Stimulated activated naive CD8-positive, alpha-beta T cell treated with anti-CD3 and anti-CD28 coated beads, Interleukin-15, Interleukin-2, amounts not matched to agents 100 ng/mL and 50 ng/mL, for 24 hours (primary cell): ENCODE results near the gene PDLIM5.

Experiments
- H3K27ac Mint-ChIP-seq: one replicate; pipeline ENCODE4 v1.8.0; 2021; ENCODE audit warnings: mild to moderate bottlenecking, mixed read lengths
- H3K27me3 Mint-ChIP-seq: one replicate; pipeline ENCODE4 v1.8.0; 2021; ENCODE audit warnings: mixed read lengths
- H3K36me3 Mint-ChIP-seq: one replicate; pipeline ENCODE4 v1.8.0; 2021; ENCODE audit warnings: low read depth, mixed read lengths
- H3K4me1 Mint-ChIP-seq: one replicate; pipeline ENCODE4 v1.8.0; 2021; ENCODE audit warnings: low read depth, mixed read lengths
- H3K4me3 Mint-ChIP-seq: one replicate; pipeline ENCODE4 v1.8.0; 2021; ENCODE audit warnings: mild to moderate bottlenecking, mixed read lengths
- H3K9me3 Mint-ChIP-seq: one replicate; pipeline ENCODE4 v1.8.0; 2021; ENCODE audit warnings: mixed read lengths

The PDLIM5 gene

DNA sequence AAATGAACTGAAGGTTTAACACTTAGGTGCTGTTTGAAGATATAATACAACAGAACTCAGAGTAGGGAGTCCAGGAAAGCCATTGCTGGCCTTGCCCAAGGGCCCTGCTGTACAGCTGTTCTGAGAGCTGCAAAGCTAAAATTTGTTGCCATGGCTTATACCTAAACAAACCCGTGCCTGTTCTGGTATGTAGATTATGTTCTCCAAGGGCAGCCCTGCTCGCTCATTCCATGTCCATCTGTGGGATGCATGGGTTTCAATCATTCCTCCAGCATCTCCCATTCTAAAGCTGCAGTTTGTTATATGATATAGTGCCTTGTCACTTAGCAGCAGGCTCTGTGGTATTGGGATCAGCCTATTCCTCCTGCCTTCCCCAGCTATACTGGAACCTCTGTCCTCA, 225.2 kb downstream of the PDLIM5 start:
- Mint-ChIP-seq H3K36me3 (no peaks in the 10 kb centered on the region), H3K4me1 (no peaks in the 10 kb centered on the region), H3K27me3 (peaks cover 7% of the 10 kb centered on the region), H3K4me3 (no peak overlapping the region), H3K9me3 (no peaks in the 10 kb centered on the region), H3K27ac (no peak overlapping the region)

- no peaks in the 10 kb centered on the region for H3K36me3 Mint-ChIP-seq
- no peaks in the 10 kb centered on the region for H3K9me3 Mint-ChIP-seq
- peaks cover 7% of the 10 kb centered on the region for H3K27me3 Mint-ChIP-seq
- no peaks in the 10 kb centered on the region for H3K4me1 Mint-ChIP-seq
- H3K27ac Mint-ChIP-seq, result no peak overlapping the region
- no peak overlapping the region for H3K4me3 Mint-ChIP-seq
Observed at GRCh38 chr4:94678896-94679295, 227.2 kb downstream of the PDLIM5 start.

- Mint-ChIP-seq H3K27ac (no peak overlapping the region), H3K27me3 (peaks cover 7% of the 10 kb centered on the region), H3K4me3 (no peak overlapping the region), H3K4me1 (no peaks in the 10 kb centered on the region), H3K36me3 (no peaks in the 10 kb centered on the region), H3K9me3 (no peaks in the 10 kb centered on the region)
Observed at GRCh38 chr4:94680176-94680862, 228.6 kb downstream of the PDLIM5 start.

DNA sequence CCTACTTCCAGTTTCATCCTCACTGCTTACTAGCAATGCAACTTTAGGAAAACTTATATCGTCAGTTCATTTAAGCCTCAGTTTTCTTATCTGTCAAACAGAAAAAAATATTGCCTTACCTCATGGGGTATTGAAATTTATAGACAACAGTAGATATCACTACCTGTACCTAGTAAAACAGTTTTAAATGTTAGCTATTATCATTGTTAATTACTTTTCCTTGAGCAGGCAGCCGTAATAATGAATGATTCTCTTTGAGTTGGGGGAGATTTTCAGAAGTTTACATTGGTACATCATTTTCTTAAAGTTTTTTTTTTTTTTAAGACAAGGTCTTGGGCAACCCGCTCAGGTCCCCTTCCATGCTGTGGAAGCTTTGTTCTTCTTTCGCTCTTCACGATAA, 234.3 kb downstream of the PDLIM5 start:
- H3K36me3 Mint-ChIP-seq, result no peaks in the 10 kb centered on the region
- no peak overlapping the region for H3K27ac Mint-ChIP-seq
- no peaks in the 10 kb centered on the region for H3K9me3 Mint-ChIP-seq
- no peaks in the 10 kb centered on the region for H3K27me3 Mint-ChIP-seq
- no peaks in the 10 kb centered on the region for H3K4me1 Mint-ChIP-seq
- H3K4me3 Mint-ChIP-seq, result no peak overlapping the region

DNA sequence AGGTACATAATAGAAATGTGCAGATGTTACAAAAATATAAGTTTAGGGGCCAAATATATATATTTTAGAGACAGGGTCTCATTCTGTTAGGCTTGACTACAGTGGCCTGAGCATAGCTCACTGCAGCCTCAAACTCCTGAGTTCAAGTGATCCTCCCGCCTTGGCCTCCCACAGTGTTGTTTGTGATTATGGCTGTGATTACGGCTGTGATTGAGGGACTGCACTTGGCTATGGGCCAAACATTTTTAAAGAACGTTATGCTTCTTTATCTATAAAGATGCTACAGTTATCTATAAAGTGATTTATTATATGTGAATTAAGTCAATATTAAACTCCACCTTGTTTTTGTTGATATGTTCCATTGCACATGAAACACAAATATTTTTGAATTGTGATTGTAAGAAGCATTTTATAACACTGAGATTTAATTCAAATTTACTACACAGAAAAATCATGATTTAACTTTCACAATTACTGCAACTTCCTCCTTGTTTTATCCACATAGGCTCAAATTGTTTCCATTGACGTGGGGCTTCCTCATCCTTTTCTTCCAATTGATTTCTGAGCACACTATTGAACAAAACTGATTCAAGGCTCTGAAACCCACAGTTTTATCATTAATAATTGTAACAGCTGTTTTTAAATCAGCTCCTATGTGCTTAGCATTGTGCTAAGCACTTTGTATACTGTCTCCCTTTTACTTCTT, 237.6 kb downstream of the PDLIM5 start:
- H3K27me3 Mint-ChIP-seq, result no peaks in the 10 kb centered on the region
- H3K9me3 Mint-ChIP-seq, result no peaks in the 10 kb centered on the region
- H3K36me3 Mint-ChIP-seq, result no peaks in the 10 kb centered on the region
- H3K4me3 Mint-ChIP-seq, result no peak overlapping the region
- H3K4me1 Mint-ChIP-seq, result no peaks in the 10 kb centered on the region
- no peak overlapping the region for H3K27ac Mint-ChIP-seq

- H3K4me3 Mint-ChIP-seq, result no peak overlapping the region
- no peaks in the 10 kb centered on the region for H3K36me3 Mint-ChIP-seq
- no peaks in the 10 kb centered on the region for H3K27me3 Mint-ChIP-seq
- H3K4me1 Mint-ChIP-seq, result no peaks in the 10 kb centered on the region
- no peak overlapping the region for H3K27ac Mint-ChIP-seq
- H3K9me3 Mint-ChIP-seq, result no peaks in the 10 kb centered on the region
Observed at GRCh38 chr4:94690851-94691254, 239.1 kb downstream of the PDLIM5 start.

DNA sequence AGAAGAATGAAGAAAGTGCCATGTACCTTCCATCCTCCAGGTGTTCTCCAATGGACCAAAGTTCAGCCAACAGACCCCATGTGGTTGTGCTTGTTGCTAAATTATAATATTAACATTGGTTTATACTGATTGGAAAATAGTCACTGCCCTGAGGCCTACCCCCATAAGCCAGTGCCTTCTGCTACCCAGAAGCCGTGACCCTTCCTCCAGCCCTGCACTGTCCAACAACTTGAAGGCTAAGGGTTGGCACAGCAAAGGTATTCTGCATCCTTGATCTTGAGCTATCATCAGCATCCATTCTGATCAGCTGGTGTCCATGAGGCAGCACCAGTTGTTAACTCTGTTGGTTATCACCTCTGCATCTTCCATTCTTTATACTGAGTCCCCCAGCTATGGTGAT, 239.8 kb downstream of the PDLIM5 start:
- H3K4me3 Mint-ChIP-seq, result no peak overlapping the region
- no peak overlapping the region for H3K27ac Mint-ChIP-seq
- H3K9me3 Mint-ChIP-seq, result no peaks in the 10 kb centered on the region
- H3K36me3 Mint-ChIP-seq, result no peaks in the 10 kb centered on the region
- H3K4me1 Mint-ChIP-seq, result no peaks in the 10 kb centered on the region
- H3K27me3 Mint-ChIP-seq, result no peaks in the 10 kb centered on the region

DNA sequence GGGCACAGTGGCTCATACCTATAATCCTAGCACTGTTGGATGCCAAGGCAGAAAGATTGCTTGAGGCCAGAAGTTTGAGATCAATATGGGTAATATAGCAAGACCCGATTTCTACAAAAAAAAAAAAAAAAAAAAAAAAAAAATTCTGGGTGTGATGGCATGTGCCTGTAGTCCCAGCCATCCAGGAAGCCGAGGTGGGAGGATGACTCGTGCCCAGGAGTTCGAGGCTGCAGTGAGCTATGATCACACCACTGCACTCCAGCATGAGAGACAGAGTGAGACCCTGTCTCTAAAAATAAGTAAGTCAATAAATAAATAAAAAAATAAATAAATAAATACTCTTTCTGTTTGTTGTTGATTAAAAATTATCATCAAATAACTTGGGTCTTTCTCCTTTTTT, 243.6 kb downstream of the PDLIM5 start:
- no peak overlapping the region for H3K4me3 Mint-ChIP-seq
- no peaks in the 10 kb centered on the region for H3K4me1 Mint-ChIP-seq
- no peaks in the 10 kb centered on the region for H3K9me3 Mint-ChIP-seq
- no peaks in the 10 kb centered on the region for H3K27me3 Mint-ChIP-seq
- no peak overlapping the region for H3K27ac Mint-ChIP-seq
- H3K36me3 Mint-ChIP-seq, result no peaks in the 10 kb centered on the region

DNA sequence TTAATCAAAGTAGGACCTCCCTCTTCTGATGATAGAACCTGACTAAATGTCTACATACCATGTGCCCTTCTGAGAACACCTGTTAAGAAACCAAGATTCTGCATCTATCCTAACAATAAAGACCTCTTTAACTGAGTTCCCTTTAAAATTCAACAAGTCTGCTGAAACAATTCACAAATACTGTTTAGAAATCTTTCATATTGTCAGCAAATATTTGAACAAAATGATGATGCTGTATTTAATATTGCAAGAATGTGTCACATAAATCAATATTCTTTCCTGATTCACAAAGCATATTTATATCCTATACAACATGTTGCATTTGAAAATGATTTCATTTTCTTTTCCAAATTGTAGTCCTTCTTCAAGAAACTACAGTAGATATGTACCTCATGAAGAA, 246.4 kb downstream of the PDLIM5 start:
- Mint-ChIP-seq H3K36me3 (no peaks in the 10 kb centered on the region), H3K9me3 (no peaks in the 10 kb centered on the region), H3K27ac (no peak overlapping the region), H3K4me3 (no peak overlapping the region), H3K4me1 (no peaks in the 10 kb centered on the region), H3K27me3 (no peaks in the 10 kb centered on the region)

- H3K36me3 Mint-ChIP-seq, result no peaks in the 10 kb centered on the region
- H3K27me3 Mint-ChIP-seq, result no peaks in the 10 kb centered on the region
- H3K4me3 Mint-ChIP-seq, result no peak overlapping the region
- H3K4me1 Mint-ChIP-seq, result no peaks in the 10 kb centered on the region
- no peaks in the 10 kb centered on the region for H3K9me3 Mint-ChIP-seq
- H3K27ac Mint-ChIP-seq, result no peak overlapping the region
Observed at GRCh38 chr4:94700298-94700697, 248.6 kb downstream of the PDLIM5 start.

- Mint-ChIP-seq H3K9me3 (peaks cover 4% of the 10 kb centered on the region), H3K27me3 (no peaks in the 10 kb centered on the region), H3K4me1 (no peaks in the 10 kb centered on the region), H3K4me3 (no peak overlapping the region), H3K36me3 (no peaks in the 10 kb centered on the region), H3K27ac (no peak overlapping the region)
Observed at GRCh38 chr4:94701631-94702300, 250.0 kb downstream of the PDLIM5 start.

DNA sequence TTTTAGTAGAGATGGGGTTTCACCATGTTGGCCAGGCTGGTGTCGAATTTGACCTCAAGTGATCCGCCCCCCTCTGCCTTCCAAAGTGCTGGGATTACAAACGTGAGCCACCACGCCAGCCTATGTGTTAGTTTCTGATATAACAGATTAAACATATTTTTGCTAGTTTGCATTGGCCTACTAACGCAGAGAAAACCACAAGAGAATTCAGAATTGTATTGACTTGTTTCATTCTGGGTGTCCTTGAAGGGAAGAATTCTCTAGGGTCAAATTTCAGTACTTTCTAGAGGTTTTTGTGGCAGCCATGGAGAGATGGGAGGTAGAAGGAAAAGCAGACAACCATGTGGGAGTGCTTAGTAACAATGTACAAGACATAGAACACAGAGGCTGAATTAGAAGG, 259.9 kb downstream of the PDLIM5 start:
- no peaks in the 10 kb centered on the region for H3K4me1 Mint-ChIP-seq
- no peaks in the 10 kb centered on the region for H3K36me3 Mint-ChIP-seq
- H3K9me3 Mint-ChIP-seq, result peaks cover under 1% of the 10 kb centered on the region
- H3K4me3 Mint-ChIP-seq, result no peak overlapping the region
- H3K27me3 Mint-ChIP-seq, result peaks cover 4% of the 10 kb centered on the region
- no peak overlapping the region for H3K27ac Mint-ChIP-seq

DNA sequence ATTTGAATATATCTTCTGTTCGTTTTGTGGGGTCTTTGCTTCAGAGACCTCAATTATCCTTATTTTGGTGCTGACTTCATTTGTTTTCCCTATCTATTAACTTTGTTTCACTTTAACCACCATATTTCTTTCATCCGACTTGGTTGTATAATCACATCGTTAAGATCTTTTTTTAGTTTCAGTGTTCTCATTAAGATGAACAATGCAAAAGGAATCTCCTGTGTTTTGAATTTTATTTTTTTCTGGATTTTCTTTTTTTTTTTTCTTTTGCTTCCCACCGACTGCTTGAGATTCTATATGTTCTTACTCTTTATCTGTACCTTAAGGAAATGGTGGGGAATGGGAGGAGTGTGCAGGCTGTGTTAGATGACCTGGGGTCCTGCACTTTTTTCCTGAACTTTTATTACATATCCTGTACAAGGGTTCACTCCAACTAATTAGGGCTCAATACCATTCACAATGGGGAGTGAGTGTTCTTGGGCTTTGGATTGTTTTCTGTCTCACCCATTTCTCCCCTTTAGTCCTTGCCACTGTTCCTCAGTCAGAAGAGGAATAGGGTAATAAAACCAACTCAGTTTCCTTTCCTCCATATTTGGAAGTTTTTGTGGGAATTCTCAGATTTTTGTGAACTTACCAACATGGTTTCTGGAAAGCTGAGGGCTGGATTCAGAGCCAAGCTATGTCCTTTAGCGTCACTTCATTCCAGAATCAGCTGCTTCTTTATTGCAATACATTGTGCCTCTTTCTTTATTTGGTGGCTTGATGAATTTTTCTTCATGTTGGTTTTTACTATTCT, 262.8 kb downstream of the PDLIM5 start:
- Mint-ChIP-seq H3K27me3 (peaks cover 6% of the 10 kb centered on the region), H3K4me3 (no peak overlapping the region), H3K9me3 (no peaks in the 10 kb centered on the region), H3K4me1 (no peaks in the 10 kb centered on the region), H3K36me3 (no peaks in the 10 kb centered on the region), H3K27ac (no peak overlapping the region)

- Mint-ChIP-seq H3K4me3 (no peak overlapping the region), H3K27ac (no peak overlapping the region), H3K27me3 (peaks cover 8% of the 10 kb centered on the region), H3K9me3 (no peaks in the 10 kb centered on the region), H3K36me3 (no peaks in the 10 kb centered on the region), H3K4me1 (no peaks in the 10 kb centered on the region)
Observed at GRCh38 chr4:94715726-94716125, 264.0 kb downstream of the PDLIM5 start.
